KMS-11 (cell line): ENCODE measurements around the gene ACSM5.

Experiments used
- H2AFZ ChIP-seq: fragments of 200-600 bp; sonication (generic); 2 replicates; pipeline ENCODE4 v1.6.1; 2016; ENCODE audit warnings: antibody characterized with exemption, mixed run types, low read depth
- H3K27ac ChIP-seq: fragments of 200-600 bp; sonication (generic); 2 replicates; pipeline ENCODE4 v1.6.1; 2016; ENCODE audit warnings: mild to moderate bottlenecking, mixed run types
- H3K27me3 ChIP-seq: fragments of 200-600 bp; sonication (generic); 2 replicates; pipeline ENCODE4 v1.6.1; 2017; ENCODE audit warnings: mild to moderate bottlenecking, low read depth, mixed run types, moderate library complexity; ENCODE audit not compliant: insufficient read depth
- H3K36me3 ChIP-seq: fragments of 200-600 bp; sonication (generic); 2 replicates; pipeline ENCODE4 v1.6.1; 2017; ENCODE audit warnings: mild to moderate bottlenecking, mixed run types; ENCODE audit not compliant: insufficient read depth
- H3K4me1 ChIP-seq: fragments of 200-600 bp; sonication (generic); 2 replicates; pipeline ENCODE4 v1.6.1; 2016; ENCODE audit warnings: mild to moderate bottlenecking, low read depth, mixed run types; ENCODE audit not compliant: poor library complexity, severe bottlenecking
- H3K4me2 ChIP-seq: fragments of 200-600 bp; sonication (generic); 2 replicates; pipeline ENCODE4 v1.7.0; 2016; ENCODE audit warnings: mild to moderate bottlenecking, mixed run types
- H3K4me3 ChIP-seq: fragments of 200-600 bp; sonication (generic); IDR thresholded peaks from 2 replicates; pipeline ENCODE4 v1.6.1; 2017; ENCODE audit warnings: low read depth, low read length, mixed read lengths; ENCODE audit not compliant: insufficient read depth
- H3K79me2 ChIP-seq: fragments of 200-600 bp; sonication (generic); 2 replicates; pipeline ENCODE4 v1.6.1; 2016; ENCODE audit warnings: low read depth, mixed run types; ENCODE audit not compliant: insufficient read depth
- H3K9ac ChIP-seq: fragments of 200-600 bp; sonication (generic); 2 replicates; pipeline ENCODE4 v1.6.1; 2016; ENCODE audit warnings: mild to moderate bottlenecking, mixed run types
- H4K20me1 ChIP-seq: fragments of 200-600 bp; sonication (generic); 2 replicates; pipeline ENCODE4 v1.6.1; 2016; ENCODE audit warnings: mild to moderate bottlenecking, mixed run types; ENCODE audit not compliant: insufficient read depth
- TF ChIP-seq, protein P1 (sequence below): fragments of 200-600 bp; sonication (generic); conservative IDR thresholded peaks from 2 replicates; pipeline ENCODE4 v1.6.1; 2017; ENCODE audit warnings: low read depth, mild to moderate bottlenecking, antibody characterized with exemption, low read length, moderate library complexity, mixed read lengths

Gene ACSM5

GRCh38 chr16:20369452-20370054 is 39.8 kb upstream of the ACSM5 start:
- no peaks in the 10 kb centered on the region for H4K20me1 ChIP-seq
- H2AFZ ChIP-seq: no peak overlapping the region
- TF ChIP-seq, protein P1, sequence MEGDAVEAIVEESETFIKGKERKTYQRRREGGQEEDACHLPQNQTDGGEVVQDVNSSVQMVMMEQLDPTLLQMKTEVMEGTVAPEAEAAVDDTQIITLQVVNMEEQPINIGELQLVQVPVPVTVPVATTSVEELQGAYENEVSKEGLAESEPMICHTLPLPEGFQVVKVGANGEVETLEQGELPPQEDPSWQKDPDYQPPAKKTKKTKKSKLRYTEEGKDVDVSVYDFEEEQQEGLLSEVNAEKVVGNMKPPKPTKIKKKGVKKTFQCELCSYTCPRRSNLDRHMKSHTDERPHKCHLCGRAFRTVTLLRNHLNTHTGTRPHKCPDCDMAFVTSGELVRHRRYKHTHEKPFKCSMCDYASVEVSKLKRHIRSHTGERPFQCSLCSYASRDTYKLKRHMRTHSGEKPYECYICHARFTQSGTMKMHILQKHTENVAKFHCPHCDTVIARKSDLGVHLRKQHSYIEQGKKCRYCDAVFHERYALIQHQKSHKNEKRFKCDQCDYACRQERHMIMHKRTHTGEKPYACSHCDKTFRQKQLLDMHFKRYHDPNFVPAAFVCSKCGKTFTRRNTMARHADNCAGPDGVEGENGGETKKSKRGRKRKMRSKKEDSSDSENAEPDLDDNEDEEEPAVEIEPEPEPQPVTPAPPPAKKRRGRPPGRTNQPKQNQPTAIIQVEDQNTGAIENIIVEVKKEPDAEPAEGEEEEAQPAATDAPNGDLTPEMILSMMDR: no peak
- no peak overlapping the region for H3K9ac ChIP-seq
- no peak overlapping the region for H3K27ac ChIP-seq
- no peaks in the 10 kb centered on the region for H3K27me3 ChIP-seq
- no peaks in the 10 kb centered on the region for H3K4me1 ChIP-seq
- H3K4me2 ChIP-seq: no peak overlapping the region
- H3K79me2 ChIP-seq: no peaks in the 10 kb centered on the region
- H3K36me3 ChIP-seq: no peaks in the 10 kb centered on the region
- no peak overlapping the region for H3K4me3 ChIP-seq

DNA sequence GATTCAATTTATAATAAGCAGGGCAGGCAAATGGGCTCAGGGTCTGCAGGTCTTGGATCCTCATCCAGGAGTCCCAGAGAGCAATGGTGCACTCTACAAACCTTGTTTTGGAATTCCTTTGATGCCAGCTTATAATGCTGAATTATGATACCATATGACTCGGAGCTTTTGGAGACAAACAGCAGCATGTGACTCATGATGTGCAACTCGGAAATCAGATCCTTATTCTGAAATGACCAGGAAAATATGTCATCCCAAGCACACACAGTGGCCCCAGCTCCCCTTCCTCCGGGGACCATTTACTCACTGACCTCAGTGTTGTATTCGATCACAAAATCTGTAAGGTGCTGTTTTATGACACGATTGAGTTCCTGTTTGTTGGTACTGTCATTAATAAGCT is 36.6 kb upstream of the ACSM5 start:
- Histone ChIP-seq H3K4me2 (no peak overlapping the region), H4K20me1 (no peaks in the 10 kb centered on the region), H3K79me2 (no peaks in the 10 kb centered on the region), H3K4me1 (no peaks in the 10 kb centered on the region), H3K27me3 (no peaks in the 10 kb centered on the region), H3K36me3 (no peaks in the 10 kb centered on the region), H2AFZ (no peak overlapping the region), H3K27ac (no peak overlapping the region), H3K9ac (no peak overlapping the region), H3K4me3 (no peak overlapping the region)
- TF ChIP-seq, protein P1: no peak

GRCh38 chr16:20377181-20377580 is 32.2 kb upstream of the ACSM5 start:
- H3K4me2 ChIP-seq: no peak overlapping the region

GRCh38 chr16:20380782-20381181 is 28.6 kb upstream of the ACSM5 start:
- TF ChIP-seq, protein P1: no peak
- no peak overlapping the region for H3K4me3 ChIP-seq
- H3K4me2 ChIP-seq: no peak overlapping the region
- H3K27ac ChIP-seq: no peak overlapping the region
- H4K20me1 ChIP-seq: no peaks in the 10 kb centered on the region
- no peak overlapping the region for H2AFZ ChIP-seq
- no peaks in the 10 kb centered on the region for H3K4me1 ChIP-seq
- H3K36me3 ChIP-seq: no peaks in the 10 kb centered on the region
- no peaks in the 10 kb centered on the region for H3K27me3 ChIP-seq
- H3K9ac ChIP-seq: no peak overlapping the region
- H3K79me2 ChIP-seq: no peaks in the 10 kb centered on the region

More at GRCh38 chr16:20377181-20377580, 32.2 kb upstream of the ACSM5 start:
- H3K79me2 ChIP-seq: no peaks in the 10 kb centered on the region
- no peaks in the 10 kb centered on the region for H3K4me1 ChIP-seq
- TF ChIP-seq, protein P1: no peak
- H3K27ac ChIP-seq: no peak overlapping the region
- H3K27me3 ChIP-seq: no peaks in the 10 kb centered on the region
- H4K20me1 ChIP-seq: no peaks in the 10 kb centered on the region
- no peak overlapping the region for H3K4me3 ChIP-seq
- no peak overlapping the region for H2AFZ ChIP-seq
- H3K9ac ChIP-seq: no peak overlapping the region
- no peaks in the 10 kb centered on the region for H3K36me3 ChIP-seq
